ENCODE data around the gene NUP58.

Gene NUP58, protein sequence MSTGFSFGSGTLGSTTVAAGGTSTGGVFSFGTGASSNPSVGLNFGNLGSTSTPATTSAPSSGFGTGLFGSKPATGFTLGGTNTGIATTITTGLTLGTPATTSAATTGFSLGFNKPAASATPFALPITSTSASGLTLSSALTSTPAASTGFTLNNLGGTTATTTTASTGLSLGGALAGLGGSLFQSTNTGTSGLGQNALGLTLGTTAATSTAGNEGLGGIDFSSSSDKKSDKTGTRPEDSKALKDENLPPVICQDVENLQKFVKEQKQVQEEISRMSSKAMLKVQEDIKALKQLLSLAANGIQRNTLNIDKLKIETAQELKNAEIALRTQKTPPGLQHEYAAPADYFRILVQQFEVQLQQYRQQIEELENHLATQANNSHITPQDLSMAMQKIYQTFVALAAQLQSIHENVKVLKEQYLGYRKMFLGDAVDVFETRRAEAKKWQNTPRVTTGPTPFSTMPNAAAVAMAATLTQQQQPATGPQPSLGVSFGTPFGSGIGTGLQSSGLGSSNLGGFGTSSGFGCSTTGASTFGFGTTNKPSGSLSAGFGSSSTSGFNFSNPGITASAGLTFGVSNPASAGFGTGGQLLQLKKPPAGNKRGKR

DNA sequence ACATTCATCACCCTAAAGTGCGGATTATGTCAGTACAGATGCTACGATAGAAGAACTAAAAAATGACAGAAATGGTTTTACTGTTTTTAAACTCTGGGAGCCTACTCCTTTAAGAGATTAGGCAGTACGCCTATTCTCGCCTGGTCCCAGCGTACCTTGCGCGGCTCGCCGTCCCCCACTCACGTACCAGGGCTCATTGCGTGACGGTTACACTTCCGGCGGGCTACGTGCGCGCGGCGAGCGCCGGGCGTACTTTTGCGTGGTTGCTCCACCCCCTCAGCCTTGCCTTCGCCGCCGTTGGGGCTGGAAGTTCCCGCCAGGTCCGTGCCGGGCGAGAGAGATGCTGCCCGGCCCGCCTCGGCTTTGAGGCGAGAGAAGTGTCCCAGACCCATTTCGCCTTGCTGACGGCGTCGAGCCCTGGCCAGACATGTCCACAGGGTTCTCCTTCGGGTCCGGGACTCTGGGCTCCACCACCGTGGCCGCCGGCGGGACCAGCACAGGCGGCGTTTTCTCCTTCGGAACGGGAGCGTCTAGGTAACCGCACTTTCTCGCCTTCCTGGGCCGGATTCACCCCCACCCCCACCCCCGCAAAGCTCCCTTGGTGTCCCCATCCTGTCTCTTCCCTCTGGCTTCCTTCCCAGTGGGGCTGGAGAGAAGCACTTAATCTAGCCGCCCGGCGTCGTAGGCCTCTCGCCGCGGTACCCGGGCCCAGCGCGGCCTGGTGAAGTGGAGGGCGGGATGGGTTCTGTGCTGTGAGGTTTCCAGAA lies at the start of gene NUP58:
Gene NUP58 (plus strand): TSS at position 279 of the 767 bp plus-strand sequence. CDS start 149 bp downstream, at position 428.
- DNase-seq (ENCODE audit: low read depth): peak; percentile 88

DNA sequence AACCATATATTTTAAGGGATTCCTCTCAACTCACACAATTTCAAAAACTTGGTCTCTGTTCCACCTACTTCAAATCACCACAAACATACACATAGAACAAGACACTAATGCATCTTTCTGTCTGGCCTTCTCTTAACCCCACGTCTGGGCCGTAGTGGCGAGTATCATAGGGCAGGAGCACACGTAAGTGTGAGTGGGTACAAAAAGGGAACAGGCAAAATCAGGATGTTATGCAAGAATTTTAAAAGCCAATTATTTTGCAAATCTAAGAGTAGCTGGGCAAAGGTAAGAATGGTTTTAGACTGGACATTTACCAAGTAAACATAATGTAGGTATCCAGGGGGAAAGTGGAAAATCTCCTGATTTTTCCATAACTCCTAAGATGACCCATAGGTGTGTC lies 49.2 kb upstream of the NUP58 start:
- no peak for DNase-seq (ENCODE audit: low read depth)

DNA sequence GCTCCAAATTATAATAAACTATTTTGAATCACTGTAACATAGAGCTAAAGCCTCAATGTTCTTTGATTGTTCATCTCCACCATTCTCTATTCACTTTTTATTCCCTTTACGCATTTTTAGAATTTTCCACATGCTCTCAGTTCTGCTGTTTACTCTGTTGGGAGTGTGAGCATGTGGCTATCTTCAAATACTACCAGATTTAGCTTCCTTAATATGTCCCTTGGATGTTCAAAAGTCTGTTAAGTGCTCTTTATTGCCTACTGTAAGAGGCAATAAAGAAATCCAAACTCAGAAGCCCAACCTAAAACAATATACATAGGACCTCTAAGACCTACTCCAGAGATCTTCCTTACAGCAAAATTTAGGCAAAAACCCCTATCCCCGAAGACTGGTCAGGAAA lies 48.7 kb upstream of the NUP58 start:
- DNase-seq (ENCODE audit: low read depth): no peak

DNA sequence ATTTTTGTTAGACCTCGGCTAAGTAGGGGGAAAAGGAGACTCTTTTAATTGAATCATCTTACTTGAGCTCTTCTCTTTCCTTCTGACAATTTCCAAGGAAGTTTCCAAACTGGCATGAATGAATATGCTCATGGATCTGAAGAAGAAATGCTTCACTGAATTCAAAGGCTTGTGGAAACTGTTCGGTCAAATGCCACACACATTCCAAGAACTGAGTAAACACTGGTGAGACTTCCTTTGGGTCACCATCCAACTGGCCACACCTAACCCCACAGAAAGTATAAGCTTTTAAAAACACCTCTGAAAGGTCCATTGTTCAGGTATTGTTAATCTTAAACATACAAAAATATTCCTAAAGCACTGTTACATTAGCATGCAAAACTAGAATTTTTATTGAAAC lies 47.7 kb upstream of the NUP58 start:
- no peak for DNase-seq (ENCODE audit: low read depth)

DNA sequence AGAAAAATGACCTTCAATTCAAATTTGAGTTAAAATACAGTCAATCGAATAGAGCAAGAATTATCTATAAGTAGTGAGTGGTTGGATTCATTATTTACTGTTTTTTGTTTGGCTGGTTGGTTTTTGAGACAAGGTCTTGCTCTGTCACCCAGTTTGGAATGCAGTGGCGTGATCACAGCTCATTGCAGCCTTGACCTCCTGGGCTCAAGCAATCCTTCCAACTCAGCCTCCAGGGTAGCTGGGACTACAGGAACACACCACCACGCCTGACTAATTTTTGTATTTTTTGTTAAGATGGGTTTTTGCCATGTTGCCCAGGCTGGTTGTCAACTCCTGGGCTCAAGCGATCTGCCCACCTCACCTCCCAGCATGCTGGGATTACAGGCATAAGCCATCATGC lies 39.2 kb upstream of the NUP58 start:
- no peak for DNase-seq (ENCODE audit: low read depth)

DNA sequence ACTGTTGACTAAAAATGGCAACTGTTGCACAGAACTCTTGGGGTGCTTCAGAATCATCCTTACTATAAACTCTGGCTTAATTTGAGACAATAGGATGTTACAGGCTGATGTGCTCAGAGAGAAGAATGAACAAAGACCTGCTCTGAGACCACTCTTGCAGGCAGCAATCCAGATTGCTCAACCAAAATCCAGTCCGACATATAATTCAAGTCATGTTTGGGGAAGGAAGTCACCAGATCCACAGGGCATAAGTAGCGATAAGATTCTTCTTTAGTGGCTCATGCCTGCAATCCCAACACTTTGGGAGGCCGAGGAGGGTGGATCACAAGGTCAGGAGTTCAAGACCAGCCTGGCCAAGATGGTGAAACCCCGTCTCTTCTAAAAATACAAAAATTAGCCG lies 34.7 kb upstream of the NUP58 start:
- no peak for DNase-seq (ENCODE audit: low read depth)

DNA sequence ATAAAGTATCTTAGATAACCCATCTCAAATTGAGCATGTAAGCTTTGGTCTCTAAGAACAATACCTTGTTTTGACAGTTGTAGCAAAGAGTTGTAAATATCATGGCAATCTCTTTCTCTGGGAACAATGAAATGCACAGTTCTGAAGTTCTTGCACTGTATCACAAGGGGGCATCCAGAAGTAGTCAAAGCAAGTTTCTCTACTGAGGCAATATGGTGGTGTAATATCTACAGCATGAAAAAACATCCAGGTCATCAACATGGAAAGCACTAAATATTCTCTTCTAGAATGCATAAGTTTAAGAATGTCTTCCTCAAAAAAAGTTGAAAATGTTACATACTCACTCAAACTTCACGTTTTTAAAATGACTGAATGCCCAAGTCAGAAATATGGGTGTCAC lies 33.7 kb upstream of the NUP58 start:
- DNase-seq (ENCODE audit: low read depth): no peak

DNA sequence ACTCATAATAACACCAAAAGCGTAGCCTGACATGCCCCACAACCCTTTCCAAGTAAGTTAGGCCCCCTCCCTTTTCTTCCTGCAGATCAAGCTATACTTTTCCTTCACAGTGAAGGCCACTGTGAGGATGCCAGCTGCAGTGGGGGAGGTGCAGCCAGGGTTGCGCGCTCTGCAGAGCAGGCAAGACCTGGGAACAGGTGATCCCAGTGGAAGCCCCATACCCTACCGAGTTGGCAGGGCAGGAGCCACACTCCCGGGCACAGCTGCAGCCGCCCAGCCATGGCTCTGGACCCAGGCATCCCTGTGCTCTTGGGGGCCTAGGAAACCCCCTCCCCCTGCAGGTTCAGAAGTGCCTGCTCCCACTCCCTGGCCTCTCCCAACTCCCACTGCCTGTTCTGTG lies 32.9 kb upstream of the NUP58 start:
- no peak for DNase-seq (ENCODE audit: low read depth)

DNA sequence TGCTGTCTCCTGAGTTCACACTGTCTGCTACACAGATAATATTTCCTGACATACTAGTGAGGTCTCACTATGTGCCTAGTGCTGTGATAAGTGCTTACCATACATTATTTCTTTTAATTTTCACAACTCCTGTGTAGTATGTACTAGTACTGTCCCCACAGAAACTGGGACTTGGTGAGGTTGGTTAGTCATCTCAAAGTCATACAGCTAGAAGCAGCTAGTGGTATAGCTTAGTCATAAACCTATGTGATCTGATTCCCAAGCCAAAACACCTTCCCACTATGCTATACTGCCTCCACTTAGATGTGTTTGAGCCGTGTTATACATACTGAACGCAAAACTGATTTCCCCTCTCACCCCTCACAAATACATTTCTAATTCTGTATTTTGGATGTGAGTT lies 24.7 kb upstream of the NUP58 start:
- no peak for DNase-seq (ENCODE audit: low read depth)

DNA sequence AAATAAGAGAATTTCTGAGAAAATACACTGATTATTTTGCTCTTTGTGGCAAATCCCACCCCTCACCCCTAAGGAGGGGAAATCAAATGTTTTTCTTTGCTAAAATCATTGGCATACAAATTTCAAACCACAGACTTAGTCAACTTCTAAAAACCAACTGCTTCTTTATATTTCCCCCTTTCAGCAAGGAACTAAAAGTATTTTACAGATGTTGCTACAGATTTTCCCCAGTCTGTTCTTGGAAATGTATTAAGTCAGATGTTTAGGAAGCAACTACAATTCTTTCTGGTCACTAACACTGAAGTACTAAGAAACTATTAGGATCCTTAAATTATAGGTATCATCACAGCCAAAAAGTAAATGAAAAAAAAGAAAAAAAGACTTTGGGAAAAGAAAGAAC lies 21.0 kb upstream of the NUP58 start:
- no peak for DNase-seq (ENCODE audit: low read depth)

DNA sequence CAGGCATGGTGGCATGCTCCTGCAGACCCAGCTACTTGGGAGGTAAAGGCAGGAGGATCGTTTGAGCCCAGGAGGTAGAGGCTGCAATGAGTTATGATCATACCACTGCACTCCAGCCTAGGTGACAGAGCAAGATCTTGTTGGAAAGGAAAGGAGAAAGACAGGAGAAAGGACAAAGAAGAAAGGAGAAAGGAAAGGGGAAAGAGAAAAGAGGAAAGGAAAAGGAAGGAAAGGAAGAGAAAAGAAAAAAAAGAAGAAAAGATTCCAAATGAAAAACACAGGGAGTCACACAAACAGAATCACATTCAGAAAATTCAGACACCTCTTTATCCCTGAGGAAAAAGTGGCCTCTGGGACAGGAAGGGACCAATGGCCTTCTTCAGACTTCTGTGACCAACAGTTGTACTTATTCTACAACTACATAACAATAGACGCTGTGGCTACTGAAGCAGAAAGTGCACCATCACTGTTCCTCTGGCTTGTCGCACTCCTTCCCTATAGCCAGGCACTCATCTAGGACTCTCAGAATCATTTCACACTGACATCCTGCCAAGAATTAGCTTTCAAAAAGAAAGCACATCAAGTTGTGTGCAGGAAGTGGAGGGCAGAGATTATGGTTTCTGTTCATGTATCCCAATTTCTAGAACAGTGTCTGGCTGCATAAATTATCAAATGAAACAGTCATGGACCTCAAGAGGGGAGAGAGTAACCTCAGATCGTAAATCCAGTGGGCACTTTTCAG lies 20.1 kb upstream of the NUP58 start:
- DNase-seq (ENCODE audit: low read depth): no peak

DNA sequence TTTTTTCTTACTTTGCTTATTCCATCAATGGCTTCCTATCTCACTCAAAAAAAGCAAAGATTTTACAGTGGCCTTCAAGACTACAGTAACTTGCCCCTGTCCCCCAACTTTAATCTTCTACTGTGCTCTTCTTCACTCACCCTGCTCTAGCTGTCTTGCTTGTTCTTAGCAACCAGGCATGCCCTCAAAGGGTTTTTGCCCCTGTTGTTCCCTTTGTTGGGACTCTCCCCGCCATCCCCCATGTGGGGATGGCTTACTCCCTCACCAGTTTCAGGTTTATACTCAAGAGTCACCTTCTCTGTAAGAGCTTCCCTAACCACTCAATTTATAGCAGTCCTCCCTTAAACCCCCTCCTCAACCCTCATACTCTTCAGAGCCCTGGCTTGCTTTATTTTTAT lies 19.5 kb upstream of the NUP58 start:
- DNase-seq (ENCODE audit: low read depth): no peak

DNA sequence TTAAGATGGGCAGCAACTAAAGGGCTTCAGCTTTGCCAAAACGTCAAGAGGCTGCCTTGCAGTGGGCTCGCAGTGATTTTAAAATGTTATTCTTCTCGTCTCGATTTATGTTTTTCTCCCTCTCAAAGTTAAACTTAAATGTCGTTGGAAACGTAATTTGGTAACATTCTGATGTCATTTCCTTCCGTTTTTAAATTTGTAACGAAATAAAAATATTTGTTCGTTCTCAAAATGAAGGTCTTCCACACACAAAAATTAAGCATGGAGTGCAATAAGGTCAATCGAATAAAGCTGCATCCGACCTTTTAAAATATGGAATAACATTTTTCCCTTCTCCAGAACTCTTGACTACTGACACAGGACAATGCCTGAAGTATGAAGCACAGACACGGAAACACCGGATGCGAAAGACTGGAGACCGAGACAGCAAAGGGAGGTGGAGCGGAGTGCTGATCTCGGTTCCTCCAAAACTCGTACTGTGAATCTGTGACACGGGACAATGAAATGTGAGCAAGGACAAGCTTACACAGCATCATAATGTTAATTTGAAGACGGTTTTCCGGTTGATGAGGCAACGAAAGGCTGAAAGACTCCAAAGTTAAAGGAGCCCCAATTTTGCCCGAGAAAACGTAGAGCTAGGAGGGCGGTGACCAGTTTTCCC lies 15.0 kb upstream of the NUP58 start:
- no peak for DNase-seq (ENCODE audit: low read depth)

DNA sequence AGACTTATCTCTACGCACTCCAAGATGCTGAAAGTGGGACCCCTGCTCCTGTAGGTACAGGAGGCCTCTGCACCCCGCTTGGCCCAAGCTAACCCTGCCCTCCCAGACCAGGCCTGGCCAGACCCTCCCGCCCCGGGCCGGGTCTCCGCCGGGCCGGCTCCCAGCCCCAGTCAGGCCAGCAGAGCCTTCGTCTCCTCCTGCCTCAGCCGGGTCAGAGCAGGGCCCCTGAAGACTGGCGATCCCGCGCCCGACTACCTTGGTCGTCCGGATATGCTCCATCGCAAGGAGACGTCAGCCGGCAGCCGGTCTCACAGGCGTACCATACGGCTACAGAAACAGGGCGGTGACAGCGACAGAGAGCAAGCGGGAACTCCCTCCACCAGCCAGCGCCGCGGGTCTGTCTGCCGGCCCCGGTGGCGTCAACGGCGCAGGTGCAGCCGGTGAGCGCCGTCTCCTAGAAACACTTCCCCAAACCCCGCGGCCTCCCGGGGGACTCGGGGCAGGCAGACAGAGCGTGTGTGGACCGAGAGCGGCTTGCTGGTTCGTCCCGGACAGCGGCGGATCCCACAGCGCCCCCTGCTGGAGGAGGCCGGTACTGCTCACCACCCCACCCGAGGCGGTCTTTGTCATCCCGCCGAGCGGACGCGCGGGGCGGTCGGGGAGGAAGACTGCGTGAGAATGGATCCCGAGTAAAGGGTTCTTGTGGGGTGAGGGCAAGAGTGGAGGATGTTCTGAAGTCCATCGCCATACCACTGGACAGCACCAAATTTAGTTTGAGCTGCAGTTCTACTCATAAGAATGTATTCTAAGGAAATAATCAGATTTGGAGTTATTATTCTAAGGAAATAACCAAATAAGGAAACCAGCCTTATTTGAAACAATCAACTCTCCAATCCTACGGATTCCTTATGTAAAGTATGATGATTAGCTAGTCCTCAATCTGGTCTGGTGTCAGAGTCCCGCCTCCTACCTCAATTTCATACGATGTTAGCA lies 14.2 kb upstream of the NUP58 start, which contains the start of gene MTMR6:
Gene MTMR6 (minus strand): TSS at position 520 of the 993 bp plus-strand sequence. CDS start 241 bp downstream, at position 279.
- peak; percentile 93 for DNase-seq (ENCODE audit: low read depth)

DNA sequence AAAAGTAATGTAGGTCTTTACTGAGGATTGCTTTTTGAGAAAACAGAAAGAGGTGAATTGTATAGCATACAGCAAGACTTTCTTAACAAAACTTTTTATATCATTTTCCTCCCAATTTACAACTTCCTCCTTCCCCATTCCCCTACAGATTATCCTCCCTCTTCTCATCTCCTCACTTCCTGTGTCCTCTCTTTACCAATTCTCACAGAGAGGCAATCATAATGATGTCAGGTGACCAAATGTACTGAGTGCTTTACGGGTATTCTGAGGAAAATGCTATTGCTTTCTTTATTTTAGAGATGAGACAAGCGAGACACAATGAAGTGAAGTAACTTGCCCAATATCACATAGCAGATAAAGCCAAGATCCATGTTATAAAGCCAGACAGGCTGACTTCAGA lies 12.5 kb upstream of the NUP58 start:
- no peak for DNase-seq (ENCODE audit: low read depth)

DNA sequence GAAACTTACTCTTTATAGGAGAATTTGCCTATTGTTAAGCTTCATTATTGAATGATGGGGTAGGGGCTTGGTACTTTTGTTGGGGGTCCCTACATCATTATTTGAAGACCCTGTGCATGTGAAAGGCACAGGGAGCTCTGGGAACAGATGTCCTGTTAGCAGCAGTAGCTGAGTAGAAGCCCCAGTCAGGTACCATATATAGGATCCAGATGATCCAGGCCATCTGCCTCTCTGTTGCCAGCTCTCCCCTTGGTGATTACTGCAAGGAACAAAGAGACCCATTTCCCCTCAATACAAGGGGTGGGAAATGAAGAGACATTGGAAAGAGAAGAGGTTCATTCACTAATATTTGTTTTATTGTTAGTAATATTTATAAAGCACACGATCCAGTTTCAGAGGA lies 9.7 kb upstream of the NUP58 start:
- DNase-seq (ENCODE audit: low read depth): no peak

DNA sequence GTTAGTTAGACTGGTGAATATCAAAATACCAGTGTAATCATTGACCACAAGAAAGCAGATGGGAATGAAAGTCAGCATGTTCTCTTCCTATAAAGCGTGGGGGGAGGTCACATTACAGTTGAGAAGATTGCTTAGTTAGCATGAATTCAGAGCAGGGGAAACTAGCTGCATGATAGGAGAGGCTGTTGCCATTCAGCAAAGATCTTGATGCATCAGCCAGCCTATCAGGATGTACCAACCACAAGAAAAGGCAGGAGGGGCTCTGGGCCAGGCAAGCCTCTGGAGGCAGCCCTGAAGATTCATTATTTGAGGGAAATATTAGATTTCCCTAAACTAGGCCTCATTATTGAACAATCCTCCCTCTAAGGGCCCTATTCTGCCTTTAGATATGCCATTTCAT lies 9.1 kb upstream of the NUP58 start:
- no peak for DNase-seq (ENCODE audit: low read depth)

DNA sequence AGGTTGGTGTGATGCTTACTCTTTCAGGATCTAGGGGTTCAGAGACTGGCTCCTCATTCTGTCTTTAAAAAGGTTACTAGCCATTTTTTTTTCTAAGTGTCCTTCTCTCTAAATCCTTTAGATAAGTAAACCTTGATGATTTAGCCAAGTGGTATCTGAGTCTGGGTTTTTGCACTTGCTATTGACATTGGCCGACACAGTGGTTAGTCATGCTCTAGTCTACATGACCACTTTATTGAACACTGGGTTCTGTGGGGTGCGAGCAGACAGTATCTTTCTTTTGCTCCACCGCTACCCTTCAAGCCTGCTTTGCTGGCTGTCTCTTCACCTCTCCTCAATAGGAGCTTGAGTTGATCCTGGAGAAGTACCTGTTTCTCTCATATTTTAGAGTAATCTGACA lies 6.2 kb upstream of the NUP58 start:
- DNase-seq (ENCODE audit: low read depth): no peak

DNA sequence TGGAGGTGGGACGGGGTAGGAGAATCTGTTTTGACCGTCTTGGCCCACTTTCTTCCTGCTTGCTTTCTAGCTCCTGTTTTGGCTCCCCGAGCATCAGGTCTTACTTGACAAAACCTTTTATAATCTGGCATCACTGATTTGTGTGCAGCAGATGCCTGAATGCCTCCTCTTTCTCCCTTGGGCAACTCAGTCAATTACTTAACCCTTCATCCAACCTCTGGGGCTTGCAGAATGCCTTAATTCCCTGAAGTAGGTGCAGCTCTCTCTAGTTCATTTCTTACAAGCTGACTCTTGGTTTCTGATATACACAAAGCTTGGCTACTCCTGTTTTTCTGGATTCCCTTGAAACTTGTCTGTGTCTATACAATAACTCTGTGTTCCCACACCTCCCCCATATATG lies 5.7 kb upstream of the NUP58 start:
- DNase-seq (ENCODE audit: low read depth): no peak

DNA sequence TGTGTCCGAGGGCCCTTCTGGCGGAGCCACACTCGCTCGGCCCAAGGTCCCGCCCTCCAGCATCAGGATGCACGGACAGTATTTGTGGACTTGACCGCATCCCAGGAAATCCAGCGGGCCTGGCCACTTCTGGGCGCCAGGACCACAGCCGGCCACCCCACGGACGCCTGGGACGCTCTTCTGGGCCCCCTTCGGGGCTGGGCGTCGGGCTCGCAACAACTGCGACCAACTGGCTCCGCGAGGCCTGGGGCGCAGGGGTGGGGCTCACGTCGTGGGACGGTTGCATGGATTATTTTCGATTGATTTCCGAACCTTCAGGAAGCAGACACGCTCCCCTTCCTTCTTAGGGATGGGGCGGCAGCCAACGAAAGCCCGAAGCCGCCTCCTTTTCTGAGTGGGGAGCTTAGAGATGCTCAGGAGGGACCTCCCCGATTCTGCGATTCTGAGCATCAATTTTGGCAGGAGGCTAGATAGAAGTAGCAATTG lies 521 bp upstream of the NUP58 start:
- DNase-seq (ENCODE audit: low read depth): peak; percentile 10

Measured in activated T-cell treated with anti-CD3 and anti-CD28 coated beads for 1 hour (primary cell).